Hepatocyte (in vitro differentiated cells): ENCODE data around the gene HIP1.

Source experiments
- EZH2 ChIP-seq: fragments of 200-600 bp; sonication (generic); IDR thresholded peaks from 2 replicates; pipeline ENCODE4 v1.6.1; 2016; ENCODE audit warnings: antibody characterized with exemption, mild to moderate bottlenecking, borderline replicate concordance
- EZH2phosphoT487 ChIP-seq: fragments of 200-600 bp; sonication (generic); IDR thresholded peaks from one replicate; pipeline ENCODE4 v1.6.1; 2018; ENCODE audit warnings: antibody characterized with exemption, mild to moderate bottlenecking, low read depth, moderate library complexity; ENCODE audit not compliant: unreplicated experiment, severe bottlenecking
- TF ChIP-seq, protein P1 (sequence below): fragments of 200-600 bp; sonication (generic); IDR thresholded peaks from 2 replicates; pipeline ENCODE4 v1.5.1; 2016; ENCODE audit warnings: antibody characterized with exemption, mild to moderate bottlenecking; ENCODE audit not compliant: poor library complexity

DNA sequence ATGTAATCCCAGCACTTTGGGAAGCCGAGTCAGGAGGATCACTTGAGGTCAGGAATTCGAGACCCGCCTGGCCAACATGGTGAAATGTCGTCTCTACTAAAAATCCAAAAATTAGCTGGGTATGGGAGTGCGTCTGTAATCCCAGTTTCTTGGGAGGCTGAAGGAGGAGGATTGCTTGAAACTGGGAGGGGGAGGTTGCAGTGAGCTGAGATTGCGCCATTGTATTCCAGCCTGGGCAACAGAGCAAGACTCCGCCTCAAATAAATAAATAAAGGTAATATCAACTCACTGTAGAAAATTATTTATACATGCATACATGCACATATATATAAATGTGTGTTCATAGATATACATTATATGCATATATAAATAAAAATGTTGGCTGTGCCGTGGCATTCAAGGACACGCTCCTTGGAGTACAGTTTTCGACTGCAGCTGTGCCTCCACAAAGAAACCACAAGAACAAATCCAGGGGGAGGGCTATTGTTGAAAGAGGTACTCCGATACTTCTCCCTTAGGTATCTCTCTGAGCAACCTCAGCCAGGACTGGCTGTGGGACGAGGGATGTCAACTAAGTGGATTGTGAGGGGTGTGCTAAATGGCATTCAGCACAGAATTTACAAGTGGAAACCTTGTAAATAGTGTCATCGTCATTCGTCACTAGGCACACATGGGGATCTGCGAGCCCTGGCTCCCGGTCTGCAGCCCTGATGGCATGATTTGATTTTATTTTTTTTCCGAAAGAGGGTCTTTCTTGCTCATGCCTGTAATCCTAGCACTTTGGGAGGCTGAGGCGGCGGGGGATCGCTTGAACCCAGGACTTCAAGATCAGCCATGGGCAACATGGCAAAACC is 49.3 kb downstream of the HIP1 start:
- TF ChIP-seq, protein P1, sequence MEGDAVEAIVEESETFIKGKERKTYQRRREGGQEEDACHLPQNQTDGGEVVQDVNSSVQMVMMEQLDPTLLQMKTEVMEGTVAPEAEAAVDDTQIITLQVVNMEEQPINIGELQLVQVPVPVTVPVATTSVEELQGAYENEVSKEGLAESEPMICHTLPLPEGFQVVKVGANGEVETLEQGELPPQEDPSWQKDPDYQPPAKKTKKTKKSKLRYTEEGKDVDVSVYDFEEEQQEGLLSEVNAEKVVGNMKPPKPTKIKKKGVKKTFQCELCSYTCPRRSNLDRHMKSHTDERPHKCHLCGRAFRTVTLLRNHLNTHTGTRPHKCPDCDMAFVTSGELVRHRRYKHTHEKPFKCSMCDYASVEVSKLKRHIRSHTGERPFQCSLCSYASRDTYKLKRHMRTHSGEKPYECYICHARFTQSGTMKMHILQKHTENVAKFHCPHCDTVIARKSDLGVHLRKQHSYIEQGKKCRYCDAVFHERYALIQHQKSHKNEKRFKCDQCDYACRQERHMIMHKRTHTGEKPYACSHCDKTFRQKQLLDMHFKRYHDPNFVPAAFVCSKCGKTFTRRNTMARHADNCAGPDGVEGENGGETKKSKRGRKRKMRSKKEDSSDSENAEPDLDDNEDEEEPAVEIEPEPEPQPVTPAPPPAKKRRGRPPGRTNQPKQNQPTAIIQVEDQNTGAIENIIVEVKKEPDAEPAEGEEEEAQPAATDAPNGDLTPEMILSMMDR = no peak
- TF ChIP-seq EZH2phosphoT487 = no peak
- TF ChIP-seq EZH2 = no peak
